Measurements from ENCODE around the gene CASQ1. TPM values are rescaled to one million over a fixed set of nuclear protein-coding genes. Genes with fewer than 3 reads are reported as not detected.

CASQ1 gene
- total RNA-seq, 3 donors from 2014 or later (not counting 1 experiment from before 2014, with no cell fraction given), result not detected

- Mint-ChIP-seq H3K9me3 (no peaks in the 10 kb centered on the region), H3K4me1 (no peaks in the 10 kb centered on the region), H3K27me3 (ENCODE audit: low read depth in 2 of 2) (no peaks in the 10 kb centered on the region), H3K27ac (peak overlapping the region in 1 of 2 donors; percentile 12), H3K4me3 (no peak overlapping the region), H3K36me3 (peaks cover 10% of the 10 kb centered on the region)
- no peaks in the 10 kb centered on the region for H3K27me3 ChIP-seq (ENCODE audit: control insufficient read depth, insufficient read depth, low read length)
- no peak for TF ChIP-seq CTCF (IDR thresholded peaks at IDR 0.05)
- peaks cover 94% of the 10 kb centered on the region for H3K36me3 ChIP-seq (ENCODE audit: control insufficient read depth, insufficient read depth, low read length)
- intact Hi-C loops (cut with micrococcal nuclease), result no loop called here
- no peaks in the 10 kb centered on the region for H3K9me3 ChIP-seq (ENCODE audit: control insufficient read depth, insufficient read depth, low read length)
- H3K27ac ChIP-seq (ENCODE audit: low read length), result no peak overlapping the region
- H3K4me1 ChIP-seq (ENCODE audit: control insufficient read depth, insufficient read depth, low read length), result no peaks in the 10 kb centered on the region
- peak in 1 of 2 donors; percentile 20 for DNase-seq
- WGBS (ENCODE audit: insufficient coverage), result 92% methylated on average over 4 of the region's 4 CpGs
- H3K4me3 ChIP-seq (ENCODE audit: low read length), result no peak overlapping the region
- ATAC-seq, result no peak
These were observed 28.9 kb downstream of the CASQ1 start for GRCh38 chr1:160219062-160219929.

- H3K36me3 ChIP-seq (ENCODE audit: control insufficient read depth, insufficient read depth, low read length), result peaks cover 96% of the 10 kb centered on the region
- H3K27ac ChIP-seq (ENCODE audit: low read length), result no peak overlapping the region
- no peak for ATAC-seq
- 98% methylated on average over 2 of the region's 2 CpGs for WGBS (ENCODE audit: insufficient coverage)
- H3K27me3 ChIP-seq (ENCODE audit: control insufficient read depth, insufficient read depth, low read length), result no peaks in the 10 kb centered on the region
- TF ChIP-seq CTCF (IDR thresholded peaks at IDR 0.05), result no peak
- H3K4me1 ChIP-seq (ENCODE audit: control insufficient read depth, insufficient read depth, low read length), result no peaks in the 10 kb centered on the region
- Mint-ChIP-seq H3K4me3 (no peak overlapping the region), H3K9me3 (no peaks in the 10 kb centered on the region), H3K27ac (peak overlapping the region in 1 of 2 donors; percentile 12), H3K4me1 (no peaks in the 10 kb centered on the region), H3K36me3 (peaks cover 8% of the 10 kb centered on the region), H3K27me3 (ENCODE audit: low read depth in 2 of 2) (no peaks in the 10 kb centered on the region)
- no peak for DNase-seq
- intact Hi-C loops (cut with micrococcal nuclease), result no loop called here
- no peak overlapping the region for H3K4me3 ChIP-seq (ENCODE audit: low read length)
- H3K9me3 ChIP-seq (ENCODE audit: control insufficient read depth, insufficient read depth, low read length), result no peaks in the 10 kb centered on the region
These were observed 29.9 kb downstream of the CASQ1 start for GRCh38 chr1:160220301-160220700.

- Mint-ChIP-seq H3K9me3 (no peaks in the 10 kb centered on the region), H3K4me3 (no peak overlapping the region), H3K4me1 (no peaks in the 10 kb centered on the region), H3K27me3 (ENCODE audit: low read depth in 2 of 2) (no peaks in the 10 kb centered on the region), H3K36me3 (no peaks in the 10 kb centered on the region), H3K27ac (no peak overlapping the region)
- intact Hi-C loops (cut with micrococcal nuclease), result no loop called here
- DNase-seq (no peak), ATAC-seq (no peak)
- no peaks in the 10 kb centered on the region for H3K4me1 ChIP-seq (ENCODE audit: control insufficient read depth, insufficient read depth, low read length)
- H3K27me3 ChIP-seq (ENCODE audit: control insufficient read depth, insufficient read depth, low read length), result no peaks in the 10 kb centered on the region
- H3K27ac ChIP-seq (ENCODE audit: low read length), result no peak overlapping the region
- no peaks in the 10 kb centered on the region for H3K9me3 ChIP-seq (ENCODE audit: control insufficient read depth, insufficient read depth, low read length)
- no peak for TF ChIP-seq CTCF (IDR thresholded peaks at IDR 0.05)
- peaks cover 95% of the 10 kb centered on the region for H3K36me3 ChIP-seq (ENCODE audit: control insufficient read depth, insufficient read depth, low read length)
- H3K4me3 ChIP-seq (ENCODE audit: low read length), result no peak overlapping the region
These were observed 30.7 kb downstream of the CASQ1 start for GRCh38 chr1:160221089-160221488.

- intact Hi-C loops (cut with micrococcal nuclease), result no loop called here
- ATAC-seq (no peak), DNase-seq (no peak)
- WGBS (ENCODE audit: insufficient coverage), result 89% methylated on average over 1 of the region's 3 CpGs
- Histone ChIP-seq H3K27me3 (ENCODE audit: control insufficient read depth, insufficient read depth, low read length) (no peaks in the 10 kb centered on the region), H3K9me3 (ENCODE audit: control insufficient read depth, insufficient read depth, low read length) (no peaks in the 10 kb centered on the region), H3K4me3 (ENCODE audit: low read length) (no peak overlapping the region), H3K4me1 (ENCODE audit: control insufficient read depth, insufficient read depth, low read length) (no peaks in the 10 kb centered on the region), H3K27ac (ENCODE audit: low read length) (no peak overlapping the region), H3K36me3 (ENCODE audit: control insufficient read depth, insufficient read depth, low read length) (peaks cover 96% of the 10 kb centered on the region)
- Mint-ChIP-seq H3K9me3 (no peaks in the 10 kb centered on the region), H3K4me3 (no peak overlapping the region), H3K4me1 (no peaks in the 10 kb centered on the region), H3K27ac (no peak overlapping the region), H3K36me3 (no peaks in the 10 kb centered on the region), H3K27me3 (ENCODE audit: low read depth in 2 of 2) (no peaks in the 10 kb centered on the region)
- no peak for TF ChIP-seq CTCF (IDR thresholded peaks at IDR 0.05)
These were observed 32.2 kb downstream of the CASQ1 start for GRCh38 chr1:160222546-160222945.

Data from natural killer cell (primary cell).